IPS-18a (cell line): ENCODE data around the gene PHLPP1.
"Not testable (repeated sequence)": the region's sequence is repeated elsewhere in the genome, so short reads cannot be mapped to it uniquely, and the experiment has no call there.

Experiments used
- H3K27ac ChIP-seq: one replicate; pipeline ENCODE4 v1.5.1; 2013; ENCODE audit warnings: low read length
- H3K27me3 ChIP-seq: one replicate; pipeline ENCODE4 v1.6.1; 2013; ENCODE audit warnings: mild to moderate bottlenecking, low read length; ENCODE audit not compliant: control insufficient read depth, insufficient read depth
- H3K36me3 ChIP-seq: one replicate; pipeline ENCODE4 v1.6.1; 2013; ENCODE audit warnings: low read depth, low read length; ENCODE audit not compliant: control insufficient read depth
- H3K4me1 ChIP-seq: one replicate; pipeline ENCODE4 v1.6.1; 2013; ENCODE audit warnings: low read depth, low read length; ENCODE audit not compliant: control insufficient read depth
- H3K4me3 ChIP-seq: one replicate; pipeline ENCODE4 v1.5.1; 2013; ENCODE audit warnings: low read length
- H3K9ac ChIP-seq: one replicate; pipeline ENCODE4 v1.6.1; 2013; ENCODE audit warnings: mild to moderate bottlenecking, low read length, moderate library complexity
- H3K9me3 ChIP-seq: one replicate; pipeline ENCODE4 v1.6.1; 2013; ENCODE audit warnings: low read depth, low read length; ENCODE audit not compliant: control insufficient read depth

The PHLPP1 gene

GRCh38 chr18:62735387-62735786 lies 20.0 kb downstream of the PHLPP1 start:
- no peaks in the 10 kb centered on the region for H3K36me3 ChIP-seq
- H3K4me3 ChIP-seq: no peak overlapping the region
- H3K4me1 ChIP-seq: peaks cover 45% of the 10 kb centered on the region
- no peak overlapping the region for H3K27ac ChIP-seq
- no peaks in the 10 kb centered on the region for H3K27me3 ChIP-seq
- H3K9ac ChIP-seq: no peak overlapping the region
- H3K9me3 ChIP-seq: no peaks in the 10 kb centered on the region

GRCh38 chr18:62736077-62736855 lies 20.9 kb downstream of the PHLPP1 start:
- no peaks in the 10 kb centered on the region for H3K36me3 ChIP-seq
- no peak overlapping the region for H3K4me3 ChIP-seq
- no peak overlapping the region for H3K27ac ChIP-seq
- H3K9me3 ChIP-seq: no peaks in the 10 kb centered on the region
- no peak overlapping the region for H3K9ac ChIP-seq
- peaks cover 51% of the 10 kb centered on the region for H3K4me1 ChIP-seq
- H3K27me3 ChIP-seq: no peaks in the 10 kb centered on the region

GRCh38 chr18:62737241-62737873 lies 22.0 kb downstream of the PHLPP1 start:
- H3K27ac ChIP-seq: no peak overlapping the region

GRCh38 chr18:62738639-62739038 lies 23.3 kb downstream of the PHLPP1 start:
- Histone ChIP-seq H3K27ac (no peak overlapping the region), H3K36me3 (no peaks in the 10 kb centered on the region), H3K27me3 (no peaks in the 10 kb centered on the region), H3K4me1 (peaks cover 69% of the 10 kb centered on the region), H3K9me3 (no peaks in the 10 kb centered on the region), H3K4me3 (no peak overlapping the region), H3K9ac (no peak overlapping the region)

More at GRCh38 chr18:62737241-62737873, 22.0 kb downstream of the PHLPP1 start:
- no peaks in the 10 kb centered on the region for H3K27me3 ChIP-seq
- H3K4me1 ChIP-seq: peaks cover 62% of the 10 kb centered on the region
- H3K36me3 ChIP-seq: no peaks in the 10 kb centered on the region
- no peak overlapping the region for H3K9ac ChIP-seq
- no peaks in the 10 kb centered on the region for H3K9me3 ChIP-seq
- no peak overlapping the region for H3K4me3 ChIP-seq

- Histone ChIP-seq H3K4me3 (no peak overlapping the region), H3K9ac (no peak overlapping the region), H3K4me1 (peaks cover 71% of the 10 kb centered on the region), H3K27me3 (no peaks in the 10 kb centered on the region), H3K36me3 (no peaks in the 10 kb centered on the region), H3K9me3 (no peaks in the 10 kb centered on the region), H3K27ac (no peak overlapping the region)
Measured at GRCh38 chr18:62739911-62740310, 24.6 kb downstream of the PHLPP1 start.

GRCh38 chr18:62740650-62741049 lies 25.3 kb downstream of the PHLPP1 start:
- not testable (repeated sequence) for H3K27me3 ChIP-seq, H3K36me3 ChIP-seq, H3K9me3 ChIP-seq, H3K27ac ChIP-seq, H3K4me3 ChIP-seq, H3K9ac ChIP-seq
- H3K4me1 ChIP-seq: peaks cover 76% of the 10 kb centered on the region

- H3K4me1 ChIP-seq: peaks cover 73% of the 10 kb centered on the region
- no peaks in the 10 kb centered on the region for H3K36me3 ChIP-seq
- H3K27me3 ChIP-seq: no peaks in the 10 kb centered on the region
- no peak overlapping the region for H3K9ac ChIP-seq
- H3K4me3 ChIP-seq: no peak overlapping the region
- H3K9me3 ChIP-seq: no peaks in the 10 kb centered on the region
- no peak overlapping the region for H3K27ac ChIP-seq
Measured at GRCh38 chr18:62741118-62741566, 25.8 kb downstream of the PHLPP1 start.

- no peak overlapping the region for H3K27ac ChIP-seq
- no peaks in the 10 kb centered on the region for H3K27me3 ChIP-seq
- H3K4me3 ChIP-seq: no peak overlapping the region
- H3K9ac ChIP-seq: no peak overlapping the region
- peaks cover 69% of the 10 kb centered on the region for H3K4me1 ChIP-seq
- H3K36me3 ChIP-seq: no peaks in the 10 kb centered on the region
- H3K9me3 ChIP-seq: no peaks in the 10 kb centered on the region
Measured at GRCh38 chr18:62741584-62741983, 26.2 kb downstream of the PHLPP1 start.

- Histone ChIP-seq H3K27me3 (no peaks in the 10 kb centered on the region), H3K27ac (no peak overlapping the region), H3K4me3 (no peak overlapping the region), H3K36me3 (no peaks in the 10 kb centered on the region), H3K4me1 (peaks cover 66% of the 10 kb centered on the region), H3K9ac (no peak overlapping the region), H3K9me3 (no peaks in the 10 kb centered on the region)
Measured at GRCh38 chr18:62744076-62744968, 29.0 kb downstream of the PHLPP1 start.

GRCh38 chr18:62745089-62745751 lies 29.9 kb downstream of the PHLPP1 start:
- Histone ChIP-seq H3K4me1 (peaks cover 65% of the 10 kb centered on the region), H3K27me3 (no peaks in the 10 kb centered on the region), H3K9me3 (no peaks in the 10 kb centered on the region), H3K27ac (no peak overlapping the region), H3K9ac (no peak overlapping the region), H3K36me3 (no peaks in the 10 kb centered on the region), H3K4me3 (no peak overlapping the region)

GRCh38 chr18:62749389-62749788 lies 34.0 kb downstream of the PHLPP1 start:
- H3K9me3 ChIP-seq: no peaks in the 10 kb centered on the region
- no peaks in the 10 kb centered on the region for H3K36me3 ChIP-seq
- no peak overlapping the region for H3K9ac ChIP-seq
- H3K27me3 ChIP-seq: no peaks in the 10 kb centered on the region
- H3K4me1 ChIP-seq: peaks cover 67% of the 10 kb centered on the region
- H3K4me3 ChIP-seq: no peak overlapping the region
- no peak overlapping the region for H3K27ac ChIP-seq
